SU-DHL-6 (cell line): ENCODE measurements around the gene ZNF488.

Source experiments
- CTCF ChIP-seq: fragments of 200-600 bp; sonication (generic); IDR thresholded peaks from one replicate; pipeline ENCODE4 v1.5.1; 2017; ENCODE audit warnings: antibody characterized with exemption, mild to moderate bottlenecking, low read length, moderate library complexity; ENCODE audit not compliant: insufficient read depth, poor library complexity, severe bottlenecking
- EZH2phosphoT487 ChIP-seq: fragments of 200-600 bp; sonication (generic), shearing (Covaris generic); conservative IDR thresholded peaks from 2 replicates; pipeline ENCODE4 v1.6.1; 2018; ENCODE audit warnings: mild to moderate bottlenecking, antibody characterized with exemption, low read length, moderate library complexity, mixed read lengths

DNA sequence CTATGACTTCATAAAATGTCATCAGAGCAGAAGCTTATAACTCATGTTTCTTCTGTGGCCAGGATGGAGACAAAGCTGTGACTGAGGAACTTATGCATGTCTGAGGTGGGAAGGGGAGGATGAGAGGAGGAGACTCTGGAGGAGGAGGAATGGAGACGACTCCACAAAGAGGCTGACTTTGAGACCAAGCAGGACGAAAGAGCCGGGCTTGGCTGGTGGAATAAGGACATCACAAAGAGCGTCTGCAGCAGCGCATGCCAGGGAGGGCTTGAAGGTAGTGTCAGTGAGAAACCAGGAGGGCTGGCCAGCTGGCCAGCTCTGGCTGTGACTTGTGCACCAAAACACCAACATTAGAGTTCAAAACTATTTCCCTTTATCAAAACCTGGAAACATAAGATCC is 68.0 kb downstream of the ZNF488 start:
- TF ChIP-seq CTCF (no peak), EZH2phosphoT487 (no peak)
